HepG2 (cell line): ENCODE results near the gene ZNF22. TPM values are rescaled to one million over a fixed set of nuclear protein-coding genes. Genes with fewer than 3 reads are reported as not detected.

Source experiments
- BATF2 ChIP-seq: sonication (generic); formaldehyde crosslinking; IDR thresholded peaks from 2 replicates; pipeline ENCODE4 v1.8.0; 2022; ENCODE audit warnings: mild to moderate bottlenecking, missing genetic modification reagents, moderate library complexity
- FLYWCH1 ChIP-seq: sonication (generic); formaldehyde crosslinking; IDR thresholded peaks from 2 replicates; pipeline ENCODE4 v1.8.1; 2023; ENCODE audit warnings: mild to moderate bottlenecking, missing genetic modification reagents
- GATAD1 ChIP-seq: IDR thresholded peaks from 2 replicates; pipeline ENCODE4 v1.6.1; 2016; ENCODE audit warnings: missing genetic modification reagents, missing compliant biosample characterization
- HCFC1 ChIP-seq: fragments of 150-350 bp; IDR thresholded peaks from 2 replicates; pipeline ENCODE4 v1.6.1; 2014; ENCODE audit warnings: low read depth, low read length
- IKZF5 ChIP-seq: IDR thresholded peaks from 2 replicates; pipeline ENCODE4 v1.6.1; 2018; ENCODE audit warnings: missing genetic modification reagents, mild to moderate bottlenecking, missing compliant biosample characterization
- PPARG ChIP-seq: conservative IDR thresholded peaks from 2 replicates; pipeline ENCODE4 v1.6.1; 2016; ENCODE audit warnings: missing biosample characterization, missing genetic modification reagents
- REST ChIP-seq, 2 experiments: IDR thresholded peaks; 2 replicates each; pipeline ENCODE4 v1.6.1; 2011 to 2012; ENCODE audit warnings: low read length in 2 of 2, borderline replicate concordance in 1 of 2, low read depth in 1 of 2, mild to moderate bottlenecking in 1 of 2, moderate library complexity in 1 of 2
- SRSF9 ChIP-seq: fragments of 200-400 bp; formaldehyde crosslinking; IDR thresholded peaks from 2 replicates; pipeline ENCODE4 v1.6.1; 2018; ENCODE audit warnings: borderline replicate concordance, mild to moderate bottlenecking, low read depth, low read length; ENCODE audit not compliant: insufficient read depth, poor library complexity, severe bottlenecking
- TBX3 ChIP-seq: fragments of 450-650 bp; IDR thresholded peaks from 2 replicates; pipeline ENCODE4 v1.6.1; 2017; ENCODE audit warnings: antibody characterized with exemption, mild to moderate bottlenecking, inconsistent platforms, borderline replicate concordance
- ZBTB4 ChIP-seq: sonication (generic); formaldehyde crosslinking; IDR thresholded peaks from 2 replicates; pipeline ENCODE4 v1.4.0; 2020; ENCODE audit warnings: missing genetic modification reagents, mild to moderate bottlenecking, borderline replicate concordance
- ZBTB7A ChIP-seq: sonication (generic); formaldehyde crosslinking; IDR thresholded peaks from 2 replicates; pipeline ENCODE4 v1.8.0; 2022; ENCODE audit warnings: mild to moderate bottlenecking, missing genetic modification reagents
- ZFY ChIP-seq: sonication (generic); formaldehyde crosslinking; IDR thresholded peaks from 2 replicates; pipeline ENCODE4 v1.4.0; 2020; ENCODE audit warnings: missing genetic modification reagents
- ZNF224 ChIP-seq: sonication (generic); formaldehyde crosslinking; IDR thresholded peaks from 2 replicates; pipeline ENCODE4 v1.5.0; 2020; ENCODE audit warnings: mild to moderate bottlenecking, missing genetic modification reagents
- ZNF331 ChIP-seq: sonication (generic); formaldehyde crosslinking; IDR thresholded peaks from 2 replicates; pipeline ENCODE4 v1.4.0; 2020; ENCODE audit warnings: missing genetic modification reagents
- ZNF563 ChIP-seq: sonication (generic); formaldehyde crosslinking; IDR thresholded peaks from 2 replicates; pipeline ENCODE4 v1.8.0; 2022; ENCODE audit warnings: mild to moderate bottlenecking, moderate library complexity, missing genetic modification reagents
- ZNF83 ChIP-seq: sonication (generic); formaldehyde crosslinking; IDR thresholded peaks from 2 replicates; pipeline ENCODE4 v1.4.0; 2020; ENCODE audit warnings: missing genetic modification reagents, mild to moderate bottlenecking, borderline replicate concordance
- polyA plus RNA-seq, 8 experiments: library from polyadenylated mRNA; depleted of rRNA in 3 of 8; stranded (reverse) in 7 of 8; unstranded in 1 of 8; fragments of >200 nt; fragmentation: Illumina TruSeq in 4 of 8; extraction: Trizol in 4 of 8; gene quantifications; 2 replicates each; pipeline versions ENCODE4 v1.2.1 to v1.2.3, GENCODE V29; 2011 to 2016; ENCODE audit warnings: low read depth in 4 of 8, missing spikeins in 1 of 8, mixed read lengths in 1 of 8; ENCODE audit not compliant: insufficient read depth in 1 of 8
- total RNA-seq, 5 experiments: library from RNA; depleted of rRNA; stranded (reverse); fragments of >200 nt; fragmentation: Illumina TruSeq; extraction: Trizol; gene quantifications; 2 replicates each; pipeline ENCODE4 v1.2.3, GENCODE V29; 2016; ENCODE audit warnings: low read depth in 1 of 5

The ZNF22 gene
- total and polyA plus RNA-seq, 2 of the 13 experiments (the other 11 are each of a cell fraction or from before 2014, with no cell fraction given) = 0.40 to 1.3 TPM

GRCh38 chr10:44977287-44978212 lies 23.2 kb upstream of the ZNF22 start (continued):
- no peak for TF ChIP-seq ZNF331
- TF ChIP-seq ZNF83 = peak; percentile 3; the same call in 1 of the 2 replicates
- TF ChIP-seq ZBTB7A (CRISPR knock-in tag) = no peak
- 0 out of 2 replicates have a peak, but pooled peaks have one; percentile 4 for TF ChIP-seq FLYWCH1
- TF ChIP-seq REST (IDR thresholded peaks at IDR 0.05; ENCODE audit: borderline replicate concordance in 1 of 2, low read depth in 1 of 2, low read length in 2 of 2) = no peak
- TF ChIP-seq ZNF224 (CRISPR knock-in tag) = peak; percentile 18; the same call in 1 of the 2 replicates
- no peak for TF ChIP-seq HCFC1
- TF ChIP-seq ZFY (CRISPR knock-in tag) = peak; percentile 51
- TF ChIP-seq TBX3 = no peak
- TF ChIP-seq ZNF563 (CRISPR knock-in tag) = no peak; the same call in 1 of the 2 replicates
- no peak for TF ChIP-seq IKZF5 (CRISPR knock-in tag)
- TF ChIP-seq ZBTB4 (CRISPR knock-in tag) = no peak
- no peak for TF ChIP-seq PPARG (CRISPR knock-in tag)
- peak; percentile 30; the same call in 1 of the 2 replicates for TF ChIP-seq GATAD1
- TF ChIP-seq BATF2 (CRISPR knock-in tag) = no peak; the same call in 1 of the 2 replicates
- TF ChIP-seq SRSF9 = no peak
